ENCODE measurements around the gene FBH1.

DNA sequence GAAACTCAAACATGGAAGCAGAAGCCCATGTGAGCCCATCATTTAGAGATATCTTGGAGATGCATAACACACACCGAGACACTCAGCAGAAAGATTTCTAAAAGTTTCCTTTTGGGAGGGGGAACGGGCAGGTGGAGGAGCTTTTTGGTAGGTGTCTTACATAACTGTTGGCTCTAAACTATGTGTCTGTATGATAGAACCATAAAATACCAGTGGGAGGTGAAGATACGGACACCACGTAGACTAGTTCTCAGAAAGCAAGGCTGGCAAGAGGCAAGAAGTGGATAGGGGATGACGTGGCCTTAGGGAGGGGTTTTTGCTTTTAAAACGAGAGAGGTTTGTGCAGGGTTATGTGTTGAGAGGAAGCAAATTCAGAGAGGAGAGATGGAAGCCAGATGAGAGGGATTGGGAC, 50.8 kb downstream of the FBH1 start:
- no peak for TF ChIP-seq POLR2A (IDR thresholded peaks at IDR 0.05)
- no peak for TF ChIP-seq EP300 (IDR thresholded peaks at IDR 0.05)
